DND-41 (cell line): ENCODE results near the gene IL15.

Source experiments
- ATAC-seq: fragments of 200-7000 bp; cut with Tn5 transposase; 3 replicates; pipeline ENCODE4 v1.9.1; 2021; ENCODE audit warnings: low read depth; ENCODE audit not compliant: insufficient read depth
- DNase-seq: peaks from one replicate; pipeline ENCODE4 v3.0.0-alpha.2; 2020
- H2AFZ ChIP-seq: 2 replicates; pipeline ENCODE4 v1.6.0; 2012; ENCODE audit warnings: low read depth, low read length
- H3K27ac ChIP-seq: 2 replicates; pipeline ENCODE4 v1.5.1; 2012; ENCODE audit warnings: low read length, inconsistent platforms
- H3K27me3 ChIP-seq: fragments of 200-600 bp; sonication (generic); 2 replicates; pipeline ENCODE4 v1.6.0; 2012; ENCODE audit warnings: low read length, mild to moderate bottlenecking, inconsistent platforms; ENCODE audit not compliant: insufficient read depth, poor library complexity
- H3K36me3 ChIP-seq: 2 replicates; pipeline ENCODE4 v1.5.1; 2012; ENCODE audit warnings: low read length, inconsistent platforms; ENCODE audit not compliant: insufficient read depth
- H3K4me1 ChIP-seq: 2 replicates; pipeline ENCODE4 v1.5.1; 2012; ENCODE audit warnings: mild to moderate bottlenecking, low read length; ENCODE audit not compliant: insufficient read depth
- H3K4me2 ChIP-seq: 2 replicates; pipeline ENCODE4 v1.6.0; 2012; ENCODE audit warnings: mild to moderate bottlenecking, moderate library complexity, low read length, inconsistent platforms; ENCODE audit not compliant: insufficient read depth
- H3K4me3 ChIP-seq, 2 experiments: fragments of 200-600 bp in 1 of 2; shearing (Covaris generic) in 1 of 2; 2 replicates each; pipeline ENCODE4 v1.5.1; 2012 to 2016; ENCODE audit warnings: inconsistent platforms in 2 of 2, low read length in 2 of 2, mild to moderate bottlenecking in 2 of 2, low read depth in 1 of 2, moderate library complexity in 1 of 2
- H3K79me2 ChIP-seq: 2 replicates; pipeline ENCODE4 v1.6.0; 2012; ENCODE audit warnings: low read length, inconsistent platforms; ENCODE audit not compliant: insufficient read depth
- H3K9ac ChIP-seq: 2 replicates; pipeline ENCODE4 v1.6.0; 2012; ENCODE audit warnings: low read depth, mild to moderate bottlenecking, inconsistent platforms, low read length, moderate library complexity
- H3K9me3 ChIP-seq: 2 replicates; pipeline ENCODE4 v1.5.1; 2012; ENCODE audit warnings: low read length, moderate library complexity, mild to moderate bottlenecking, inconsistent platforms; ENCODE audit not compliant: insufficient read depth, severe bottlenecking
- H4K20me1 ChIP-seq: 2 replicates; pipeline ENCODE4 v1.6.0; 2012; ENCODE audit warnings: low read length; ENCODE audit not compliant: insufficient read depth
- EZH2 ChIP-seq: IDR thresholded peaks from 3 replicates; pipeline ENCODE4 v1.6.1; 2012; ENCODE audit warnings: borderline replicate concordance, low read depth, mild to moderate bottlenecking, moderate library complexity, low read length, inconsistent platforms; ENCODE audit not compliant: severe bottlenecking
- TF ChIP-seq, protein P1 (sequence below): IDR thresholded peaks from 2 replicates; pipeline ENCODE4 v1.5.1; 2012; ENCODE audit warnings: borderline replicate concordance, low read length, moderate library complexity, mild to moderate bottlenecking; ENCODE audit not compliant: poor library complexity, severe bottlenecking; ENCODE audit errors: extremely low read depth

IL15 gene

DNA sequence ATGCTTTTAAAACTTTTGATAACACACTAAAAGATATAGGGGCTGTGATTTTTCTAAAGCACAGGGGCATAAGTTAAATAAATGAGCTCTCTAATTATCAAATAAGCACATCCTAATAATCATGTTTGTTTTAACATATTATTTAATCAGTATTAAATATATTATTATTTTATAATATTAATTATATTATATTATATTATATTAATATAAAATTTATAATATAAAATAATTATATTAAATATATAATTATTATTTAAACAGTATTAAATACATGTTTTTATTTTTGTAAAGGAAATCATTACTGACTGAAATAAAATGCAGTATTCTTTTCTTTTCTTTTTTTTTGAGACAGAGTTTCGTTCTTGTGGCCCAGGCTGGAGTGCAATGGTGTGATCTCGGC lies 136.5 kb downstream of the IL15 start:
- no peaks in the 10 kb centered on the region for H3K36me3 ChIP-seq
- ATAC-seq (no peak), DNase-seq (no peak)
- no peaks in the 10 kb centered on the region for H3K79me2 ChIP-seq
- no peaks in the 10 kb centered on the region for H3K4me1 ChIP-seq
- no peaks in the 10 kb centered on the region for H3K9me3 ChIP-seq
- H3K4me3 ChIP-seq = no peak overlapping the region
- TF ChIP-seq, protein P1, sequence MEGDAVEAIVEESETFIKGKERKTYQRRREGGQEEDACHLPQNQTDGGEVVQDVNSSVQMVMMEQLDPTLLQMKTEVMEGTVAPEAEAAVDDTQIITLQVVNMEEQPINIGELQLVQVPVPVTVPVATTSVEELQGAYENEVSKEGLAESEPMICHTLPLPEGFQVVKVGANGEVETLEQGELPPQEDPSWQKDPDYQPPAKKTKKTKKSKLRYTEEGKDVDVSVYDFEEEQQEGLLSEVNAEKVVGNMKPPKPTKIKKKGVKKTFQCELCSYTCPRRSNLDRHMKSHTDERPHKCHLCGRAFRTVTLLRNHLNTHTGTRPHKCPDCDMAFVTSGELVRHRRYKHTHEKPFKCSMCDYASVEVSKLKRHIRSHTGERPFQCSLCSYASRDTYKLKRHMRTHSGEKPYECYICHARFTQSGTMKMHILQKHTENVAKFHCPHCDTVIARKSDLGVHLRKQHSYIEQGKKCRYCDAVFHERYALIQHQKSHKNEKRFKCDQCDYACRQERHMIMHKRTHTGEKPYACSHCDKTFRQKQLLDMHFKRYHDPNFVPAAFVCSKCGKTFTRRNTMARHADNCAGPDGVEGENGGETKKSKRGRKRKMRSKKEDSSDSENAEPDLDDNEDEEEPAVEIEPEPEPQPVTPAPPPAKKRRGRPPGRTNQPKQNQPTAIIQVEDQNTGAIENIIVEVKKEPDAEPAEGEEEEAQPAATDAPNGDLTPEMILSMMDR = no peak
- TF ChIP-seq EZH2 = no peak
- no peak overlapping the region for H3K27ac ChIP-seq
- peaks cover 6% of the 10 kb centered on the region for H3K27me3 ChIP-seq
- no peaks in the 10 kb centered on the region for H4K20me1 ChIP-seq
- H3K4me2 ChIP-seq = no peak overlapping the region
- H2AFZ ChIP-seq = no peak overlapping the region
- no peak overlapping the region for H3K9ac ChIP-seq

DNA sequence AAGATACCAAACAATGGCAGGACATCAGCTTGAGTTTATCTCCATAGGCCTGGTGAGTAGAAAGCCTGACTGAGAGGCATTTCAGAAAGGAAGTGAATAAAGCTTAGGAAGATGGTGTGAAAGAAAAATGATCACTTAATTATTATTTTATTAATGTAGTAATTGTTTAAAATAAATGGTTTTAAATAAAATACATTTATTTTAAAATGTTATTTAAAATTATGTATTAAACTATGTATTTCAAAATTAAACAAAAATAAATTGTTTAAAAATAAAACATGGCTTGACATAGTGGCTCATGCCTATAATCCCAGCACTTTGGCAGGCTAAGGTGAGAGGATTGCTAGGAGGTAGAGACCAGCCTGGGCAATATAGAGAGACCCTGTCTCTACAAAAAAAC lies 145.8 kb downstream of the IL15 start:
- H2AFZ ChIP-seq = no peak overlapping the region
- H3K4me1 ChIP-seq = no peaks in the 10 kb centered on the region
- no peaks in the 10 kb centered on the region for H4K20me1 ChIP-seq
- no peaks in the 10 kb centered on the region for H3K36me3 ChIP-seq
- DNase-seq (no peak), ATAC-seq (no peak)
- no peak overlapping the region for H3K27ac ChIP-seq
- TF ChIP-seq, protein P1 = no peak
- no peak for TF ChIP-seq EZH2
- H3K27me3 ChIP-seq = no peaks in the 10 kb centered on the region
- no peak overlapping the region for H3K4me3 ChIP-seq
- H3K79me2 ChIP-seq = no peaks in the 10 kb centered on the region
- no peak overlapping the region for H3K4me2 ChIP-seq
- H3K9me3 ChIP-seq = no peaks in the 10 kb centered on the region
- no peak overlapping the region for H3K9ac ChIP-seq
